ENCODE data around the gene CCDC137.

The CCDC137 gene

DNA sequence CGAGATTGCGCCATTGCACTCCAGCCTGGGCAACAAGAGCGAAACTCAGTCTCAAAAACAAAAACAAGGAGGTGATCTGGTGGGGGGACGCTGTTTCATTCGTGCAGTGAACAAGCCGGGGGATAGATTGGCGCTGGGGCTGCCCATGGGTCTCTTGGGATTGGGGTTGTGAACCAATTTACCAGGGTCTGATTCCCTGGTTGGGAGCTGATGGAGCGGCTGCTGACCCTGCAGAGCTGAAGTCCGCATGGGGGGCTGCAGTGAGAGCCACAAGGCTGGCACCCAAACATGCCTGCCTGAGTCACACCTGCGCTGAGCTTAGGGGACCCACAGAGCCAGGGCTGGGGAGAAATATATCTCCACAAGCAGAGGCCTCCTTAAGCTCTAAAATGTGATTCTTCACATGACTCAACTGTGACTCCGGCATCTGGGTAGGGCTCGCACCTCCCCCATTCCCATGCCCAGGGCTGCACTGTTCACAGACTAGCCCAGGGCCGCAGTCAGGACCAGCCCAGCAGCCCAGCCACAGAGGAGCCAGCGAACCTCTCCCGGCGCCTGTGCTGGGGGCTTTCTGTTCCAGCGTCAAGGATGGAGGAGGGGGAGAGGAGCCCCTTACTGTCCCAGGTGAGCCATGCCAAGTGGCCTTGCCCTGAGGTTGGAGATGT is 24.6 kb upstream of the CCDC137 start:
- H3K27ac ChIP-seq (ENCODE audit: low read depth, low read length) = no peak overlapping the region
- H3K27me3 ChIP-seq (ENCODE audit: control insufficient read depth in 1 of 2, insufficient read depth in 2 of 2, low read length in 2 of 2) = peaks cover 0 to under 1% of the 10 kb centered on the region in 2 donors
- no peak overlapping the region for H3K9ac ChIP-seq (ENCODE audit: low read length)
- no peaks in the 10 kb centered on the region for H3K4me1 ChIP-seq (ENCODE audit: insufficient read depth, low read length)
- H3K36me3 ChIP-seq (ENCODE audit: insufficient read depth, low read length) = no peaks in the 10 kb centered on the region
- H3K9me3 ChIP-seq (ENCODE audit: low read length) = no peaks in the 10 kb centered on the region
- no peak overlapping the region for H3K4me3 ChIP-seq (ENCODE audit: low read depth in 1 of 2, low read length in 2 of 2)

DNA sequence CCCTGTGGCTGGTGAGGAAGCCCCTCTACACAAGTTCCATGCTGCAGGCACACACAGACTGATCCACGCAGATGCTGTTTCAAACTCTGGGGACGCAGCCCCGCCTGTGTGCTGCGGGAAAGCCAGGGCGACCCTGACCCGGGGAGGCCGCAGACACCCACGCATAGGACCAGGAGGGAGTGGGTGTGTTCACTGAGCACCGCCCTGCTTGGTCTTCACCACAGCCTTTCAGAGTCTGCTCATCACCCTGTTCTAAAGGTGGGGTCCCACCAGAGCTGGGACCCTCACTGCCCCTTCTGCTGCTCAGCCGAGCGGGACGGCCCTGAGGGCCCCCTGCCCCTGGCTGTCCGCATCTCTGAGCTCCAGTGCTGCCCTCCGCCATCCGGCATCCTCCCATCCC is 22.0 kb upstream of the CCDC137 start:
- no peaks in the 10 kb centered on the region for H3K4me1 ChIP-seq (ENCODE audit: insufficient read depth, low read length)
- no peak overlapping the region for H3K4me3 ChIP-seq (ENCODE audit: low read depth in 1 of 2, low read length in 2 of 2)
- H3K9ac ChIP-seq (ENCODE audit: low read length) = no peak overlapping the region
- no peaks in the 10 kb centered on the region for H3K9me3 ChIP-seq (ENCODE audit: low read length)
- H3K27ac ChIP-seq (ENCODE audit: low read depth, low read length) = no peak overlapping the region
- H3K36me3 ChIP-seq (ENCODE audit: insufficient read depth, low read length) = no peaks in the 10 kb centered on the region
- H3K27me3 ChIP-seq (ENCODE audit: control insufficient read depth in 1 of 2, insufficient read depth in 2 of 2, low read length in 2 of 2) = peaks cover 5 to 20% of the 10 kb centered on the region in 2 donors

DNA sequence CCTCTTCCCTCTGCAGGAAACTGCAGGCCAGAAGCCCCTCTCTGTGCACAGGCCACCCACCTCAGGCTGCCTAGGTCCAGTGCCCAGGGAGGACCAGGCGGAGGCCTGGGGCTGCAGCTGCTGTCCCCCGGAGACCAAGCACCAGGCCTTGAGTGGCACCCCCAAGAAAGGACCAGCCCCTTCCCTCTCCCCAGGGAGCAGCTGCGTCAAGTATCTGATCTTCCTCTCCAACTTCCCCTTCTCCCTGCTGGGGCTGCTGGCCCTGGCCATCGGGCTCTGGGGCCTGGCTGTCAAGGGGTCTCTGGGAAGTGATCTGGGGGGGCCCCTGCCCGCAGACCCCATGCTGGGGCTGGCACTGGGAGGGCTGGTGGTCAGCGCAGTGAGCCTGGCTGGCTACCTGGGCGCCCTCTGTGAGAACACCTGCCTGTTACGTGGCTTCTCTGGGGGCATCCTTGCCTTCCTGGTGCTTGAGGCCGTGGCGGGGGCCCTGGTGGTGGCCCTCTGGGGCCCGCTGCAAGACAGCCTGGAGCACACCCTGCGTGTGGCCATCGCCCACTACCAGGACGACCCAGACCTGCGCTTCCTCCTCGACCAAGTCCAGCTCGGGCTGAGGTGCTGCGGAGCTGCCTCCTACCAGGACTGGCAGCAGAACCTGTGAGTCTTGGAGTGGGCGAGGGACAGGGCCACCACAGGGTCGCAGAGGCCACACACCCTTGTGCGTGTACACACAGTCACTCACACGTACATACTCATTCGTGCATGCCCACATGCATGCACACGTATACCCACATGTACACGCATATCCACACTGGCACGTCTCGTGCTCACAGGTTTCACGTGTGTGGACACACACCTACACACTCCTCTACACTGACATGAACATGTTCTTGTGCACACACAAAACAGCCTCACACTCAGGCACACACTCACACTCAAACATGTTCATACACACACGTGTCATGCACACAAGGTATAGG is 21.3 kb upstream of the CCDC137 start:
- peaks cover 9 to 28% of the 10 kb centered on the region in 2 donors for H3K27me3 ChIP-seq (ENCODE audit: control insufficient read depth in 1 of 2, insufficient read depth in 2 of 2, low read length in 2 of 2)
- H3K9me3 ChIP-seq (ENCODE audit: low read length) = no peaks in the 10 kb centered on the region
- no peak overlapping the region for H3K27ac ChIP-seq (ENCODE audit: low read depth, low read length)
- no peak overlapping the region for H3K9ac ChIP-seq (ENCODE audit: low read length)
- no peaks in the 10 kb centered on the region for H3K4me1 ChIP-seq (ENCODE audit: insufficient read depth, low read length)
- H3K4me3 ChIP-seq (ENCODE audit: low read depth in 1 of 2, low read length in 2 of 2) = no peak overlapping the region
- no peaks in the 10 kb centered on the region for H3K36me3 ChIP-seq (ENCODE audit: insufficient read depth, low read length)

DNA sequence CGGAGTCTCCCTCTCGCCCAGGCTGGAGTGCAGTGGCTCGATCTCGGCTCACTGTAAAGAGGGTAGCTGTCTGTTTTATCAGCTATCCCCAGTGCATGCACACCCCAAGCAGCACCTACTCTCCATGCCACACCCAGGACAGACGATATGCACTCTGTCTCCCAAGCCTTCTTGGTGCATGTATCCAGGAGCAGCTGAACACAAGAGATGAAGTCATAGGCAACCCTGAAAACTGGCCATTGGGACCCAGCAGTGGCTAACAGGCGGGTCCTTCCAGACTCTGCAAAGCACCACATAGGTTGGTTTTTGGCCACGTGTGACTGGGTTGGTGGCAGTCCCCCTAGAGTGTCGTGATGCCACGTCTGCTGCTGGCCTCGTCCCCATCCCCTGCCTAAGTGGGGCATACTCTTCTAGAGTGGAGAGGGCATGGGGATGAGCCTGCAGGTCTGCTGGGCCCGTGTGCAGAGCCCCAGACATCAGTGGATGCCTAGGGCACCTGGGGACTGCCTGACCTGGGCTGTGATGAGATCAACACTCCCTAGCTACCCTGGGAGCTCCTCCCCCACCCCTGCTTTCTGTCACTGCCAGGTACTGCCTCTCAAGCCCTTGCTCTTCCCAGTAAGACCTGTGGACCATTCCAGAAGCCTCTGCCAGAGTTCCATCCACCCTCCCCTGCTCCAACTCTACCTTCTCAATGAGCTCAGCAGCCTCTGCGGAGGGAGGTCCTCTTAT is 19.5 kb upstream of the CCDC137 start:
- peaks cover 16 to 44% of the 10 kb centered on the region in 2 donors for H3K27me3 ChIP-seq (ENCODE audit: control insufficient read depth in 1 of 2, insufficient read depth in 2 of 2, low read length in 2 of 2)
- no peak overlapping the region for H3K9ac ChIP-seq (ENCODE audit: low read length)
- no peaks in the 10 kb centered on the region for H3K9me3 ChIP-seq (ENCODE audit: low read length)
- H3K4me3 ChIP-seq (ENCODE audit: low read depth in 1 of 2, low read length in 2 of 2) = no peak overlapping the region
- H3K36me3 ChIP-seq (ENCODE audit: insufficient read depth, low read length) = no peaks in the 10 kb centered on the region
- H3K4me1 ChIP-seq (ENCODE audit: insufficient read depth, low read length) = no peaks in the 10 kb centered on the region
- no peak overlapping the region for H3K27ac ChIP-seq (ENCODE audit: low read depth, low read length)

DNA sequence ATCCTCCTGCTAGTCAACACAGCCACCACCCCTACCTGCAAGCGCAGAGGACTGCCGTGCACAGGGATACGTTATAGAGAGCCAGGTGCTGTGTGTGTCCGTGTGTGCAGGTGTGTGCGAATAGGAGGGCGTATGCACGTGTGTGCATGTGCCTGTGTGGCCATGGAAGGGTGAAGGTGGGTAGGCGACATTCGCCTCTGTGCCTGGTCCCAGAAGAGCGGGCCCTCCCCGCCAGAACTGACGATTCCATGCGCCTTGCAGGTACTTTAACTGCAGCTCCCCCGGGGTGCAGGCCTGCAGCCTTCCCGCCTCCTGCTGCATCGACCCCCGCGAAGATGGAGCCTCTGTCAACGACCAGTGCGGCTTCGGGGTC is 18.9 kb upstream of the CCDC137 start:
- H3K27me3 ChIP-seq (ENCODE audit: control insufficient read depth in 1 of 2, insufficient read depth in 2 of 2, low read length in 2 of 2) = peaks cover 16 to 46% of the 10 kb centered on the region in 2 donors

DNA sequence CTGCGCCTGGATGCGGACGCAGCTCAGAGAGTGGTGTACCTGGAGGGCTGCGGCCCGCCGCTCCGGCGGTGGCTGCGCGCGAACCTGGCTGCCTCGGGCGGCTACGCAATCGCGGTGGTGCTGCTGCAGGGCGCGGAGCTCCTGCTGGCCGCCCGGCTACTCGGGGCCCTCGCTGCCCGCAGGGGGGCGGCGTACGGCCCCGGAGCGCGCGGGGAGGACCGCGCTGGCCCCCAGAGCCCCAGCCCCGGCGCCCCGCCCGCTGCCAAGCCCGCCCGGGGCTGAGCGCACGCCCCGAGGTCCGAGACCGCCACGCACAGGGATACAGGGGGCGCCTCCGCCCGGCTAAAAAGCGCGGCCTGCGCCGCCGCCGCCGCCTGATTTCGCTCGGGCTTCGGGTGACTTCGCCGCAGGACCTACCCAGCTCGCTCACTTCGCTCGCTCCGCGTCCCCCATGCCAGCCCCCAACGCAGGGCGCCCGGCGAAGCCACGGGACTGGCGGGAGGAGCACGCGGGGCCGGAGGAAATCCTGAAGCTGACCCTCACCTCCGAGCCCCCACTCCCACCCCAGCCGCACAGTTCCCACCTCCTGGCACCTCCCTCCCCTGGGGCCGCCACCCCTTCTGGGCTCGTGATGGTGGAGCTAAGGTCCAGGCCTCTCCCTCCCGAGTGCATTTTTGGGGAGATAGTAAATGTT is 18.4 kb upstream of the CCDC137 start:
- H3K9ac ChIP-seq (ENCODE audit: low read length) = no peak overlapping the region
- H3K9me3 ChIP-seq (ENCODE audit: low read length) = no peaks in the 10 kb centered on the region
- H3K4me1 ChIP-seq (ENCODE audit: insufficient read depth, low read length) = no peaks in the 10 kb centered on the region
- H3K27ac ChIP-seq (ENCODE audit: low read depth, low read length) = no peak overlapping the region
- H3K36me3 ChIP-seq (ENCODE audit: insufficient read depth, low read length) = no peaks in the 10 kb centered on the region
- H3K27me3 ChIP-seq (ENCODE audit: control insufficient read depth in 1 of 2, insufficient read depth in 2 of 2, low read length in 2 of 2) = peaks cover 16 to 51% of the 10 kb centered on the region in 2 donors
- H3K4me3 ChIP-seq (ENCODE audit: low read depth in 1 of 2, low read length in 2 of 2) = no peak overlapping the region

More for the DNA sequence above, 18.9 kb upstream of the CCDC137 start:
- Histone ChIP-seq H3K4me1 (ENCODE audit: insufficient read depth, low read length) (no peaks in the 10 kb centered on the region), H3K4me3 (ENCODE audit: low read depth in 1 of 2, low read length in 2 of 2) (no peak overlapping the region), H3K27ac (ENCODE audit: low read depth, low read length) (no peak overlapping the region), H3K36me3 (ENCODE audit: insufficient read depth, low read length) (no peaks in the 10 kb centered on the region), H3K9me3 (ENCODE audit: low read length) (no peaks in the 10 kb centered on the region), H3K9ac (ENCODE audit: low read length) (no peak overlapping the region)

DNA sequence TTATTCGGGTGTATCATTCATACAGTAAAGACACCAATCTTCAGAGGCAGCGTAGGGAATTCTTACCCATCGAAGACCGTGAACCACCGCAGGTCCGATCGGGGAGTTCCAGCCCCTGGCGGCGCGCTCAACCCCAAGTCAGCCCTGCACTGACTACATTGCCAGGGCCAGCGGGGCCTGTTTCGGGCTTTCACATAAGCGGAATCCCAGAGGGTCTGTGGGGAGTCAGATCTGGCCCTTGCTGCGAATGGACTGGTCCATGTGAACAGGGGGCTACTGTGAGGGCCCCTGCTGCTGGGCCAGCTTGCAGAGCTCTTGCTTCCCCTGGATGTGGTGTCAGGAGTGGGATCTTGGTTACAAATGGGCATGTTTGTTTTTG is 17.8 kb upstream of the CCDC137 start:
- H3K4me1 ChIP-seq (ENCODE audit: insufficient read depth, low read length) = no peaks in the 10 kb centered on the region
- H3K27me3 ChIP-seq (ENCODE audit: control insufficient read depth in 1 of 2, insufficient read depth in 2 of 2, low read length in 2 of 2) = peaks cover 16 to 56% of the 10 kb centered on the region in 2 donors
- H3K4me3 ChIP-seq (ENCODE audit: low read depth in 1 of 2, low read length in 2 of 2) = no peak overlapping the region
- no peaks in the 10 kb centered on the region for H3K36me3 ChIP-seq (ENCODE audit: insufficient read depth, low read length)
- H3K9me3 ChIP-seq (ENCODE audit: low read length) = no peaks in the 10 kb centered on the region
- H3K27ac ChIP-seq (ENCODE audit: low read depth, low read length) = no peak overlapping the region
- H3K9ac ChIP-seq (ENCODE audit: low read length) = no peak overlapping the region

DNA sequence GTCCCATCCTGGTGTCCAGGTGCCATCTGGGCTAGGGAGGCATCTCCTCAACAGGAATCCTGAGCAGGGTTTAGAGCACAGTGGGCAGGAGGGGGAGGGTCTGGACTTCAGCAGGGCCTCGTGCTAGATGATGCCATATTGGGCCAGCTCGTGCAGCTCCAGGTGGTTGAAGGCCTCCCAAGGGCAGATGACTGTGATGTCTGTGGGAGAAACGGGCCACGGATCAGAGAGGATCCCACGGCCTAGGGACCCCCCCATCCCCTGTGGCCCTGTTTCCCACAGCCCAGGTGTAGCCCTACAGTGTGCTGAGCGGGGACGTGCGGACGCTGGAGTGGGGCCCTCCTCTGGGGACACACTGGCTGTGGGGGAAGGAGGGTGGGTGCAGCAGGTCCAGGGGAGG is 15.6 kb upstream of the CCDC137 start:
- no peaks in the 10 kb centered on the region for H3K9me3 ChIP-seq (ENCODE audit: low read length)
- H3K36me3 ChIP-seq (ENCODE audit: insufficient read depth, low read length) = no peaks in the 10 kb centered on the region
- H3K4me3 ChIP-seq (ENCODE audit: low read depth in 1 of 2, low read length in 2 of 2) = no peak overlapping the region
- no peak overlapping the region for H3K9ac ChIP-seq (ENCODE audit: low read length)
- peaks cover 16 to 62% of the 10 kb centered on the region in 2 donors for H3K27me3 ChIP-seq (ENCODE audit: control insufficient read depth in 1 of 2, insufficient read depth in 2 of 2, low read length in 2 of 2)
- no peaks in the 10 kb centered on the region for H3K4me1 ChIP-seq (ENCODE audit: insufficient read depth, low read length)
- no peak overlapping the region for H3K27ac ChIP-seq (ENCODE audit: low read depth, low read length)

DNA sequence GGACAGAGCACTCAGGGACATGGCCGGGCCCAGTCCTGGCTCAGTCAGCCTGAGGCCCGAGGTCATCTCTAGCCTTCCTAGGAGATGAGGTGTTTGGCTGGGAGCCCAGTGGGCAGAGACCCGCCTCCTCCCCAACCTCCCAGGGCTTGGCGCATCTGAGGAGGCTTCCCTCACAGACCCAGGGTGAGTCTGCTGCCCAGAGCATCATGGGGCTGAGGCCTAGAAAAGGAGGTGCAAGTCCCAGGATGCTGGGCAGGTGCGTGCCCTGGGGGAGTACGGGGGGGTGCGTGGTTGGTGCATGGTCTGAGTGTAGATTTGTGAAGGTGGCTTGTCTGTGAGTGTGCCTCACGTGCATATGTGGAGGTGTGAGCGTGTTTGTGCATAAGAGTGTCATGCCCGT is 14.8 kb upstream of the CCDC137 start:
- Histone ChIP-seq H3K27ac (ENCODE audit: low read depth, low read length) (no peak overlapping the region), H3K9me3 (ENCODE audit: low read length) (no peaks in the 10 kb centered on the region), H3K27me3 (ENCODE audit: control insufficient read depth in 1 of 2, insufficient read depth in 2 of 2, low read length in 2 of 2) (peaks cover 16 to 62% of the 10 kb centered on the region in 2 donors), H3K9ac (ENCODE audit: low read length) (no peak overlapping the region), H3K36me3 (ENCODE audit: insufficient read depth, low read length) (no peaks in the 10 kb centered on the region), H3K4me3 (ENCODE audit: low read depth in 1 of 2, low read length in 2 of 2) (no peak overlapping the region), H3K4me1 (ENCODE audit: insufficient read depth, low read length) (no peaks in the 10 kb centered on the region)

DNA sequence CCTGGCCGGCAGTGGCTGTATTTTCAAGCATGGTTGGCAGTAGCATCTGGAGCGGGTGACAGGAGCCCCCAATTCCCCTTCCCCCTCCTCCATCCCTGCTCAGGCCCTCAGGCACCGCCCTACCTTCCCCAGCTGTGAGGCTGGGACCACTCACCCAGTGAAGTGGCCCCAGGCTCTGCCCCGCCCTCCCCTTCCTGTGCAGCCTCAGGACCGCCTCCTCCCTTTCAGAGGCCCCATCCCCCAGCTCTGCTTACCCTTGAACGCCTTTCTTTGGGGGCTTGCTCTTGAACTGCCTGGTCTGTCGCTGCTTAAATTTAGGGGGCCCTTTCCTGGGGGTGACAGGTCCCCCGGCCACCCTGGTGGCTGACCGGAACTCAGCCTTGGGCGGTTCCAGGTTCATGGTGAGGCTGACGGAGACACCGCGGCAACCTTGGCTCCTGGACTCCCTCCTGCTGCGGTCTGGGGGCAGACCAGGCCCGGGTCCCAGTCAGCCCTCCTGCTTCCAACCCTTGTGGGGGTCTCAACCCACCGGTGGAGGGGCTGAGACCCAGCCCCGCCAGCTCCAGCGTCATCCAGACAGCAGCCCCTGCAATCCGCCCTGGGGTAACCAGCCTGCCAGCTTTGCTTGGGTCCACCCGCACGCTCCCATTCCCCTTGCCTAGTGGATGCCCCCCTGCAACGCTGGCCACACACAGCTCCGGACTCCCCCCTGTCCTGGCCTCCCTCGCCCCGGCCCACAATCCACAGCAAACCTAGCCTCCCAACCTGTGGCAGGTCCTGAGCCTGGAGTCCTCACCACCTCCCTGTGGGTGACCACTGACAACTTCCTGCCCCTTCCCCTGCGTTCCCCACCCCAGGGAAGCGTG is 13.4 kb upstream of the CCDC137 start:
- no peaks in the 10 kb centered on the region for H3K4me1 ChIP-seq (ENCODE audit: insufficient read depth, low read length)
- no peak overlapping the region for H3K9ac ChIP-seq (ENCODE audit: low read length)
- no peak overlapping the region for H3K4me3 ChIP-seq (ENCODE audit: low read depth in 1 of 2, low read length in 2 of 2)
- H3K36me3 ChIP-seq (ENCODE audit: insufficient read depth, low read length) = no peaks in the 10 kb centered on the region
- peaks cover 16 to 52% of the 10 kb centered on the region in 2 donors for H3K27me3 ChIP-seq (ENCODE audit: control insufficient read depth in 1 of 2, insufficient read depth in 2 of 2, low read length in 2 of 2)
- no peak overlapping the region for H3K27ac ChIP-seq (ENCODE audit: low read depth, low read length)
- H3K9me3 ChIP-seq (ENCODE audit: low read length) = no peaks in the 10 kb centered on the region
